A549 treated with DMSO at 1 μM for 4 hours (cell line): ENCODE data around the gene MCM10. TPM values are rescaled to one million over a fixed set of nuclear protein-coding genes. Genes with fewer than 3 reads are reported as not detected.

ENCODE experiments used
- total RNA-seq: library from RNA; stranded (reverse); fragments of 200-300 nt; extraction: Qiagen RNA extraction; gene quantifications from 5 replicates; pipeline ENCODE4 v1.2.3, GENCODE V29; 2022; ENCODE audit warnings: low read depth

The MCM10 gene
- total RNA-seq, result 25.2 to 29.7 TPM (median 27.1 TPM) in 5 replicates

GRCh38 chr10:13160934-13161856, at the start of gene MCM10:
MCM10 (plus strand) TSS chr10:13161558; CDS start chr10:13164203, 2,645 bp downstream.

GRCh38 chr10:13234172-13234571, 72.8 kb downstream of the MCM10 start, which contains the start of gene UCMA:
UCMA (minus strand) TSS chr10:13234374; CDS start chr10:13234258, 116 bp downstream.

Other genes with a start within 250 kb of the MCM10 start
- gene CCDC3, start 159.8 kb upstream of the MCM10 start, total RNA-seq, result 0.91 to 1.2 TPM (median 0.95 TPM) in 5 replicates
- gene OPTN, start 61.4 kb upstream of the MCM10 start, total RNA-seq, result 52.8 to 71.7 TPM (median 56.6 TPM) in 5 replicates
- gene UCMA, start 72.8 kb downstream of the MCM10 start, total RNA-seq, result not detected in 5 replicates
- gene PHYH, start 138.5 kb downstream of the MCM10 start, total RNA-seq, result 30.6 to 33.7 TPM (median 31.0 TPM) in 5 replicates
- gene SEPHS1, start 186.7 kb downstream of the MCM10 start, total RNA-seq, result 68.8 to 74.8 TPM (median 71.0 TPM) in 5 replicates